WTC11 (cell line): ENCODE measurements around the gene XPR1. TPM values are rescaled to one million over a fixed set of nuclear protein-coding genes. Genes with fewer than 3 reads are reported as not detected.

Source experiments
- ATAC-seq: fragments of 200-7000 bp; cut with Tn5 transposase; 2 replicates; pipeline ENCODE4 v1.10.0; 2021; ENCODE audit warnings: mild to moderate bottlenecking, moderate library complexity
- CTCF ChIA-PET: fragments of 300-600 bp; sonication (Branson Sonifier 250); formaldehyde crosslinking; loops from one replicate; lab custom pipeline; 2021; ENCODE audit warnings: antibody characterized with exemption; lab: Charles Lee
- POLR2A ChIA-PET: fragments of 350-600 bp; sonication (Branson Sonifier 250); formaldehyde crosslinking; loops from one replicate; lab custom pipeline; 2021; ENCODE audit warnings: antibody characterized with exemption; lab: Charles Lee
- DNase-seq: peaks from one replicate; pipeline ENCODE4 v3.0.0; 2021; ENCODE audit warnings: low spot score
- H3K27ac Mint-ChIP-seq: 2 replicates; pipeline ENCODE4 v1.8.0; 2021; ENCODE audit warnings: mixed read lengths
- H3K27me3 Mint-ChIP-seq: 2 replicates; pipeline ENCODE4 v1.8.0; 2021; ENCODE audit warnings: low read depth, mild to moderate bottlenecking, moderate library complexity, mixed read lengths
- H3K36me3 Mint-ChIP-seq: 2 replicates; pipeline ENCODE4 v1.8.0; 2021; ENCODE audit warnings: mixed read lengths
- H3K4me1 Mint-ChIP-seq: 2 replicates; pipeline ENCODE4 v1.8.0; 2022; ENCODE audit warnings: mixed read lengths
- H3K4me3 Mint-ChIP-seq: 2 replicates; pipeline ENCODE4 v1.8.0; 2021; ENCODE audit warnings: mild to moderate bottlenecking, moderate library complexity, mixed read lengths
- H3K9me3 Mint-ChIP-seq: 2 replicates; pipeline ENCODE4 v1.8.0; 2021; ENCODE audit warnings: mixed read lengths
- AFF4 ChIP-seq: sonication (generic); formaldehyde crosslinking; IDR thresholded peaks from 2 replicates; pipeline ENCODE4 v1.8.1; 2023; ENCODE audit warnings: mild to moderate bottlenecking, missing genetic modification reagents, borderline replicate concordance
- ATF1 ChIP-seq: sonication (generic); formaldehyde crosslinking; IDR thresholded peaks from 2 replicates; pipeline ENCODE4 v1.8.1; 2023; ENCODE audit warnings: mild to moderate bottlenecking, moderate library complexity, missing genetic modification reagents
- E2F1 ChIP-seq: sonication (generic); formaldehyde crosslinking; IDR thresholded peaks from 2 replicates; pipeline ENCODE4 v1.8.0; 2022; ENCODE audit warnings: mild to moderate bottlenecking, missing genetic modification reagents
- ELF4 ChIP-seq: sonication (generic); formaldehyde crosslinking; IDR thresholded peaks from 2 replicates; pipeline ENCODE4 v1.8.1; 2022; ENCODE audit warnings: low read depth, mild to moderate bottlenecking, moderate library complexity, missing genetic modification reagents
- KAT7 ChIP-seq: sonication (generic); formaldehyde crosslinking; IDR thresholded peaks from 2 replicates; pipeline ENCODE4 v1.8.1; 2023; ENCODE audit warnings: missing genetic modification reagents, mild to moderate bottlenecking, borderline replicate concordance
- MLX ChIP-seq: sonication (generic); formaldehyde crosslinking; IDR thresholded peaks from 2 replicates; pipeline ENCODE4 v1.8.1; 2023; ENCODE audit warnings: mild to moderate bottlenecking, missing genetic modification reagents, moderate library complexity
- NR3C1 ChIP-seq: sonication (generic); formaldehyde crosslinking; conservative IDR thresholded peaks from 2 replicates; pipeline ENCODE4 v1.8.1; 2023; ENCODE audit warnings: low read depth, mild to moderate bottlenecking, missing genetic modification reagents
- PREB ChIP-seq: sonication (generic); formaldehyde crosslinking; IDR thresholded peaks from 2 replicates; pipeline ENCODE4 v1.8.1; 2022; ENCODE audit warnings: mild to moderate bottlenecking, missing genetic modification reagents, moderate library complexity, borderline replicate concordance
- SMAD4 ChIP-seq: sonication (generic); formaldehyde crosslinking; IDR thresholded peaks from 2 replicates; pipeline ENCODE4 v1.8.0; 2022; ENCODE audit warnings: mild to moderate bottlenecking, missing genetic modification reagents
- SOX15 ChIP-seq: fragments of 250-450 bp; sonication (Bioruptor Pico); IDR thresholded peaks from 2 replicates; pipeline ENCODE4 v1.9.0; 2021; ENCODE audit warnings: mild to moderate bottlenecking
- ZBTB21 ChIP-seq: sonication (generic); formaldehyde crosslinking; IDR thresholded peaks from 2 replicates; pipeline ENCODE4 v1.8.1; 2023; ENCODE audit warnings: mild to moderate bottlenecking, missing genetic modification reagents, borderline replicate concordance
- ZBTB43 ChIP-seq: sonication (generic); formaldehyde crosslinking; IDR thresholded peaks from 2 replicates; pipeline ENCODE4 v1.8.1; 2023; ENCODE audit warnings: mild to moderate bottlenecking, missing genetic modification reagents
- ZMAT4 ChIP-seq: fragments of 250-450 bp; sonication (Bioruptor Pico); IDR thresholded peaks from 2 replicates; pipeline ENCODE4 v1.9.0; 2021; ENCODE audit warnings: mild to moderate bottlenecking
- ZNF232 ChIP-seq: sonication (generic); formaldehyde crosslinking; IDR thresholded peaks from 2 replicates; pipeline ENCODE4 v1.8.0; 2022; ENCODE audit warnings: mild to moderate bottlenecking, missing genetic modification reagents
- ZNF263 ChIP-seq: sonication (generic); formaldehyde crosslinking; IDR thresholded peaks from 2 replicates; pipeline ENCODE4 v1.8.1; 2022; ENCODE audit warnings: low read depth, mild to moderate bottlenecking, moderate library complexity, missing genetic modification reagents
- ZNF423 ChIP-seq: fragments of 250-450 bp; sonication (Bioruptor Pico); IDR thresholded peaks from 2 replicates; pipeline ENCODE4 v2.1.2; 2022; ENCODE audit warnings: mild to moderate bottlenecking, moderate library complexity
- total RNA-seq: library from RNA; stranded (reverse); gene quantifications from 3 replicates; pipeline ENCODE4 v1.2.3, GENCODE V29; 2021

Gene XPR1
- total RNA-seq, 1 experiment from 2014 or later: 34.6 TPM

- H3K27me3 Mint-ChIP-seq: no peaks in the 10 kb centered on the region
- H3K27ac Mint-ChIP-seq: no peak overlapping the region
- H3K9me3 Mint-ChIP-seq: peaks cover 5% of the 10 kb centered on the region
Observed at GRCh38 chr1:180743868-180744267, 112.0 kb downstream of the XPR1 start.

More at GRCh38 chr1:180743868-180744267, 112.0 kb downstream of the XPR1 start:
- no peaks in the 10 kb centered on the region for H3K36me3 Mint-ChIP-seq
- H3K4me3 Mint-ChIP-seq: no peak overlapping the region
- H3K4me1 Mint-ChIP-seq: peaks cover 12% of the 10 kb centered on the region
- TF ChIP-seq PREB (CRISPR knock-in tag) (no peak), ZNF232 (no peak), ZBTB43 (CRISPR knock-in tag) (no peak), AFF4 (no peak), NR3C1 (CRISPR knock-in tag) (no peak), ZNF423 (no peak), SMAD4 (CRISPR knock-in tag) (no peak), ZMAT4 (no peak), ELF4 (no peak), E2F1 (no peak), MLX (no peak), SOX15 (no peak), KAT7 (CRISPR knock-in tag) (no peak), ZBTB21 (CRISPR knock-in tag) (no peak), ATF1 (CRISPR knock-in tag) (no peak), ZNF263 (CRISPR knock-in tag) (no peak)
- no peak for DNase-seq
- ChIA-PET POLR2A (no interaction called here), CTCF (no interaction called here)
- ATAC-seq: no peak
